CD4-positive, alpha-beta T cell treated with Interleukin-15 for 1 hour (primary cell): ENCODE results near the gene PTGDS.

Experiments used
- DNase-seq: peaks from one replicate; pipeline ENCODE4 v3.0.0-alpha.2; 2020

The PTGDS gene

DNA sequence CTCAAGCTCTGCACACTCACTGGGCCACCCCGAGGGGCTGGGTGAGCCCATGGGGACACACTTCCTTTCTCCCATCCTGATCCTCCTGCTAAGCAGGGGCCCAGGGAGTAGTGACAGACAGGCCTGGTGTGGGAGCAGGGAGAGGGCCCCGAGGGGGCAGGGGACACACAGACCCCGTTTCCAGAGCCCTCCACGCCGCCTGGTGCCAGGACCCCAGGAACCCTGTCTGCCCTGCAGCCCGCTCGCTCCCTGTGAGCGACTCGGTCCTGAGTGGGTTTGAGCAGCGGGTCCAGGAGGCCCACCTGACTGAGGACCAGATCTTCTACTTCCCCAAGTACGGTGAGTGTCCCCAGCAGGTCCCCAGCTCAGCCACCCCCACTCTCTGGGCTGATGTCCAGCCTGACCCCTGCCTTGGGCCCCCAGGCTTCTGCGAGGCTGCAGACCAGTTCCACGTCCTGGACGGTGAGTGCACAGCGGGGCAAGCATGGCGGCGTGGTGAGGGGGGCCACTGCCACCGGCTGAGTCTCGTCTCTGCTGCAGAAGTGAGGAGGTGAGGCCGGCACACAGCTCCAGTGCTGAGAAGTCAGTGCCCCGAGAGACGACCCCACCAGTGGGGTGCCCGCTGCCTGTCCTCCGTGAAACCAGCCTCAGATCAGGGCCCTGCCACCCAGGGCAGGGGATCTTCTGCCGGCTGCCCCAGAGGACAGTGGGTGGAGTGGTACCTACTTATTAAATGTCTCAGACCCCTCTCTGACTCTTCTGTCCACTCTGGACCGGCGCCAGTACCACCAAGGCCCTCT lies 30.9 kb upstream of the PTGDS start:
- DNase-seq = no peak

DNA sequence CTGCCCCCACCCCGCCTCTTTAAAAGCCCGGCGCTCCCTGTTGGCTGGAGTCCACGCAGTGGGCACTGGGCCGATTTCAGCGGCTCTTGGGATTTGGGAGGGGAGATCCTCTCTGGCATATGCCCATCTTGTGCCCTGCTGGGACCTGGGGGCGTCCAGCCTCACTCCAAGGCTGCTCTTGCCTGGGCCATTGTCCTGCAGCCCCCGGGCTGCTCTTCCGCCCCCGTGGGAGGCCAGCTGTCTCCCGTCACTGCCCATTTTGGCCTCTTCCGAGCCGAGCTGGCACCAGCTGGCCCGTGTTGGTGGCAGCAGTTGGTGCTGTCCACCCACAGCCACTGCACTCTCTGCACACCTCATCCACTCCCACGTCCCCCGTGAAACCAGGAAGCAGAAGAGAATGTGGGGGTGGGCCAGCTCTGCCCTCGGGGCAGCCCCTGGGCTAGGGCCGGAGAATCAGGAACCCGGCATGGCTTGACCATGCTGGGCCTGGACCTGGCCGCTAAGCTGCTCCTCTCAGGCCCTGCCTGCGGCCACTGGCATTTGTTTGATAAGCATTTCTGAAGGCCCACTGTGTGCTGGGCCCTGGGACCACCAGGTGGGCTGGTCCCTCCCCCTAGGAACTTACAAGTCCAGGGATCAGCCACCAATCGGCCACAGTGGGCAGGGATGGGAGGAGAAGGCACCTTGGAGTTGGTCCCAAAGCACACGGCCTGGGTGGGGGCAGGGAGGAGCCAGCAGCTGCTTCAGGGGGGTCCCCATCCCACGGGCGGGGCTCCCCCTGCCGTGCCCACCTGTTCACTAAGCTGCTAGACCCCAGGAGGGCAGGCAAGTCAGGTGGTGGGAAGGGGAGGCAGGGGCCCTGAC lies 30.0 kb upstream of the PTGDS start:
- no peak for DNase-seq

DNA sequence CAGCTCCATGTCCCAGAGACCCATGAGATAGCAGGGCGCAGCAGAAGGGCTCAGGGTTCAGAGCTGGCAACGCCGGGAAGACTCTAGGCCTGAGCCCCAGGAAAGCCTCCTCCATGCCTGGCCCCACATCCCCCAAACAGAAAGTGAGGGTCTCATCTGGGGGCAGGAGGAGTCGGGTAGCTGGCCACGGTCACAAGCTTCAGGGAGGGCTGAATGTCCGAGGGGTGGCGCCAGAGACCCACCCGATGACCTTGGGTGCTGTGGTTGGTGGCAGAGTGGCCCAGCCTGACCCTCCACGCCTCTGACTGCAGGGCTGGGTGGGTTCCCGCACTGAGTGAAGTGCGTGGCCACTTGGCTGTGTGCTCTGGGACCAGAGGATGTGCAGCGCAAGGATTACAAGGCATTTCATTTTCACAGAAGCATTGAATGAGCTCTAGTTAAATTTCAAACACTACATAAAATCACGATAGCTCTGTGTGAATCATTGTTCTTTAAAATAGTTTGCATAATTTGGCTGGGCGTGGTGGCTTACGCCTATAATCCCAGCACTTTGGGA lies 29.3 kb upstream of the PTGDS start:
- DNase-seq = no peak

GRCh38 chr9:136949239-136949816 lies 28.0 kb upstream of the PTGDS start:
- DNase-seq = no peak

GRCh38 chr9:136949817-136950655 lies 27.3 kb upstream of the PTGDS start:
- peak; percentile 96 for DNase-seq

- no peak for DNase-seq
Observed at GRCh38 chr9:136950656-136951276, 26.5 kb upstream of the PTGDS start.

DNA sequence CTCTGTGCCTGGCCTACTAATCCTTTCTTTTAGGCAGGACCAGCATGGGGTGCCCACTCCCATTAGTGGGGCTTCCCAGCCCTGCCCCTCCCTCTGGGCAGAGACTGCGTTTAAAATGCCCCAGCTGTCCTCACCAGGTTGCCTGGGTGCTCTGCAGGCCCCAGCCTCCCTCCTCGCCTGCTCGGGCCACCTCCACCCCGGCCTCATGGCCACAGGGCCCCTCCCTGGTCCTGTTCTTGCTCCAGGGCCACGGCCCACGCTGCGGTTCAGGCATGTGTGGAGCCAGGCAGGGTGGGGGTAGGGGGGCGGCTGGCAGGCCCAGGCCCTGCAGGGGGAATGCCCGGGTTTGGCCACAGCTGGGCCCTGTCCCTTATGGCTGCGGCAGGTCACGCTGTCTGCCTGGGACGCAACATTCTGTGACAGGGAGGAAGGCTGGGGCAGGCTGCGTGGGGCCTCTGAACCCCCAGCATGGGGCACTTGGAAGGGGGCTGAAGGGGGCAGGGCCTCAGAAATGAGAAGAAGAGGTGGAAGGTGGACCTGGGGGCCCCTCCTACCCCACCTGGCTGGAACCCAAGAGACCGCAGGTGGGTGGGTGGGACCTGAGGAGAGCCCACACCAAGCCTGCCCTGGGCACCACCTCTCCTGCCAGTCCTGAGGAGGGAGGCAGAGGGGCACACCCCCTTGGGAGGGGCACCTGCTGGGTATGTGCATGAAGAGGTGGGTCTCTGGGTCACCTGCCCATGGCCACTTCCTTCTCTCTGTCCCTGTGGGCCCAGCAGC lies 25.6 kb upstream of the PTGDS start, which contains the start of gene LCN12:
Gene LCN12, plus strand, starts transcription at position 733 of the 780 bp plus-strand sequence. CDS start 55 bp downstream, outside the sequence.
- DNase-seq = no peak

- DNase-seq = no peak
Observed at GRCh38 chr9:136952321-136952850, 24.9 kb upstream of the PTGDS start.

DNA sequence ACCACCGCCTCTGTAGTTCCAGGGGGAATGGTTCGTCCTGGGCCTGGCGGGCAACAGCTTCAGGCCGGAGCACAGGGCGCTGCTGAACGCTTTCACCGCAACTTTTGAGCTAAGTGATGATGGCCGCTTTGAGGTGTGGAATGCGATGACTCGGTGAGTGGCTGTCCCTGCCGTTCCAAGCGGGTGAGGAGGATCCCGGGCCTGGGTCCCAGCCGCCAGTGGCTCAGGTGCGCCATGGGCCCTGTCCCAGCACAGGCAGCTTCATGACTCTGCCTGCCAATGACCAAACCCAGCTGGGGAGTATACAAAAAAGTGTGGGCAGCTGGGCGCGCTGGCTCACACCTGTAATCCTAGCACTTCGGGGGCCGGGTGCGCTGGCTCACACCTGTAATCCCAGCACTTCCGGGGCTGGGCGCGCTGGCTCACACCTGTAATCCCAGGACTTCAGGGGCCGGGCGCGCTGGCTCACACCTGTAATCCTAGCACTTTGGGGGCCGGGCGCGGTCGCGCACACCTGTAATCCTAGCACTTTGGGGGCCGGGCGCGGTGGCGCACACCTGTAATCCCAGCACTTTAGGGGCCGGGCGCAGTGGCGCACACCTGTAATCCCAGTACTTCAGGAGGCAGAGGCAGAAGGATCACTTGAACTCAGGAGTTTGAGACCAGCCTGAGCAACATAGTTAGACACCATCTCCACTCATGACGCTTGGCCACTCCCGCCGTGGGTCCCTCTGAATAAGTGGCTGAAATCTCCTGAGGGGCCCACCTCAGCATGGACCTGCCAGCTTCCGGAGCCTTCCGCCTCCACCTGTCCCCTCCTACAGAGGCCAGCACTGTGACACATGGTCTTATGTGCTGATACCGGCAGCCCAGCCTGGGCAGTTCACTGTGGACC lies 24.2 kb upstream of the PTGDS start:
- DNase-seq = no peak

DNA sequence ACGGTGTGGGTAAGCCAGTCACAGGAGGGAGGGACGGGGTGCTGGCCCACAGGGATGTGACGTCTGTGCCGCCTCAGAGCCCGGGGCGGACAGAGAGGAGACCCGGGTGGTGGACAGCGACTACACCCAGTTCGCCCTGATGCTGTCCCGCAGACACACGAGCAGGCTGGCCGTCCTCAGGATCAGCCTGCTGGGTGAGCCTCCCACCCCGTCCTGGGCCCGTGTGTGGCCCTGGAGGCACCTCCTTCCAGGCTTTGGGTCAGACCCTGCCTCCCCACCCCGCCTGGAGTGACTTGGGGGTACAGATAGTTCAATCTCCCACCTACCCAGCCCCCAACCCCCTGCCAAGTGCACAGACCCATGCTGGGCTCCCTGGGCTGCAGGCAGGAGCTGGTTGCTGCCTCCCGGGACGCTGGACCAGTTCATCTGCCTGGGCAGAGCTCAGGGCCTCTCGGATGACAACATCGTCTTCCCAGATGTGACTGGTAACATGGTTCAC lies 23.5 kb upstream of the PTGDS start:
- no peak for DNase-seq

- DNase-seq = no peak
Observed at GRCh38 chr9:136954270-136955083, 22.8 kb upstream of the PTGDS start.

GRCh38 chr9:136955202-136955942 lies 21.9 kb upstream of the PTGDS start:
- no peak for DNase-seq

- DNase-seq = no peak
Observed at GRCh38 chr9:136955943-136956335, 21.4 kb upstream of the PTGDS start.

DNA sequence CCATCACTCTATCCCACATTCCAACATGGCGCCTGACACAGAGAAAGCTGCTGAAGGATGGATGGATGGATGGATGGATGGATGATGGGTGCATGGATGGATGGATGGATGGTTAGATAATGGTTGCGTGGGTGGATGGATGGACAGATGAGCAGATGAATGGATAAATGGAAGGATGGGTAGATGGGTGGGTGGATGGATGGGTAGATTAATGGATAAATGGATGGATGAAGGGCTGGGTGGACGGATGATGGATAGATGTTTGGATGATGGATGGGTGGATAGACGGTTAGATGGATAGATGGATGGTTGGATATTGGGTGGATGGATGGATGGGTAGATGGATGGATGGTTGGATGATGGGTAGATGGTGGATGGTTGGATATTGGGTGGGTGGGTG lies 20.7 kb upstream of the PTGDS start:
- no peak for DNase-seq

GRCh38 chr9:136957461-136957860 lies 19.8 kb upstream of the PTGDS start:
- no peak for DNase-seq

DNA sequence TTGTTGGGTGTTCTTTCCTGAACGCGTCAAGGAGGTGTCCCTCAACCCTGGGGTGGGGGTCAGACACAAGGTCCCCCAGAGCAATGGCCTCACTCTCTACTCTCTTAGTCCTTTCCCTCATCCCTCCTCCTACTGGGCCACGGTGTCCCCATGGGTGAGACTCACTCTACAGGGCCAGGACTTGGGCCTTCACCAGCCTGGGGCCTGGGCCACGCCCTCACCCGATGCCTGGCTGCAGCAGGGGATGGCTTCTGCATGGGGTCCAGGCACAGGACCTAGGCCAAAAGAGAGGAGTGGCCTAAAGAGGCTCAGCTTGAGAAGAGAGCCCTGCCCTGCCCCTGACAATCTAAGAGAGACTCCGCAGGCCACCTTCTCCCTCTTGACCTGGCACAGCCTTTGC lies 19.4 kb upstream of the PTGDS start:
- no peak for DNase-seq

DNA sequence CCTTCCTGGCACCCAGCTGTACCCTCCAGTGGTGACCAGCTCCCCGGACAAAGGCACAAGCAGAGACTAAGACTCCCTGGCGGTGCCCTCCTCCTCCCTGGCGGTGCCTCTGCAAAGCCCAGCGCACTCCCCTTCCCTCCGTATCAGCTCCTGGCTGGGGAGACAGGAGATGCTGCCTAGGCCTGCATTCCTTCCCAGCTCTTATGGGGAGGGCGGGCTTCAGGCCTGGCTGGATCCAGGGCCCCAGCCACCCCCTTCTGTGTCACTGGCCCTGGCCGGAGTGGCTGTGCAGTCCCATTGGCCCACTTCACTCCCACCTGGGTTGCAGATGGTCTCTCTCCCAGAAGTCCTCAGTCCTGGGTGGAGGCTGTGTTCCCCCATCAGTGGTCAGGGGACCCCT lies 18.8 kb upstream of the PTGDS start:
- no peak for DNase-seq
